HL-60 (cell line): ENCODE data around the gene SVOPL.

Experiments used
- DNase-seq, 2 experiments: peaks; one replicate each; pipeline ENCODE4 v3.0.0-alpha.2; 2010 to 2020; ENCODE audit warnings: low read depth in 1 of 2, low spot score in 1 of 2
- H3K27ac ChIP-seq: fragments of 250-450 bp; sonication (Bioruptor Pico); replicated peaks from 2 replicates; pipeline ENCODE4 v1.5.1; 2020; ENCODE audit warnings: mild to moderate bottlenecking, moderate library complexity
- H3K27me3 ChIP-seq: fragments of 250-450 bp; sonication (Bioruptor Pico); 2 replicates; pipeline ENCODE4 v1.5.1; 2021; ENCODE audit warnings: mild to moderate bottlenecking, moderate library complexity; ENCODE audit not compliant: insufficient read depth, poor library complexity, severe bottlenecking
- H3K4me3 ChIP-seq: replicated peaks from 2 replicates; pipeline ENCODE4 v1.5.1; 2011; ENCODE audit warnings: mild to moderate bottlenecking, control low read depth, low read length; ENCODE audit not compliant: insufficient read depth
- GABPA ChIP-seq: IDR thresholded peaks from 2 replicates; pipeline ENCODE4 v1.6.1; 2012; ENCODE audit warnings: low read depth
- POLR2AphosphoS5 ChIP-seq: IDR thresholded peaks from 2 replicates; pipeline ENCODE4 v1.6.1; 2012; ENCODE audit warnings: low read depth
- REST ChIP-seq: IDR thresholded peaks from 2 replicates; pipeline ENCODE4 v1.6.1; 2012; ENCODE audit warnings: low read depth; ENCODE audit not compliant: insufficient replicate concordance
- SPI1 ChIP-seq: IDR thresholded peaks from 2 replicates; pipeline ENCODE4 v1.6.1; 2012; ENCODE audit warnings: low read depth, mild to moderate bottlenecking, borderline replicate concordance
- TF ChIP-seq, protein P1 (sequence below): IDR thresholded peaks from one replicate; pipeline ENCODE4 v1.5.1; 2011; ENCODE audit warnings: low read length, control low read depth, inconsistent platforms; ENCODE audit not compliant: insufficient read depth

The SVOPL gene

DNA sequence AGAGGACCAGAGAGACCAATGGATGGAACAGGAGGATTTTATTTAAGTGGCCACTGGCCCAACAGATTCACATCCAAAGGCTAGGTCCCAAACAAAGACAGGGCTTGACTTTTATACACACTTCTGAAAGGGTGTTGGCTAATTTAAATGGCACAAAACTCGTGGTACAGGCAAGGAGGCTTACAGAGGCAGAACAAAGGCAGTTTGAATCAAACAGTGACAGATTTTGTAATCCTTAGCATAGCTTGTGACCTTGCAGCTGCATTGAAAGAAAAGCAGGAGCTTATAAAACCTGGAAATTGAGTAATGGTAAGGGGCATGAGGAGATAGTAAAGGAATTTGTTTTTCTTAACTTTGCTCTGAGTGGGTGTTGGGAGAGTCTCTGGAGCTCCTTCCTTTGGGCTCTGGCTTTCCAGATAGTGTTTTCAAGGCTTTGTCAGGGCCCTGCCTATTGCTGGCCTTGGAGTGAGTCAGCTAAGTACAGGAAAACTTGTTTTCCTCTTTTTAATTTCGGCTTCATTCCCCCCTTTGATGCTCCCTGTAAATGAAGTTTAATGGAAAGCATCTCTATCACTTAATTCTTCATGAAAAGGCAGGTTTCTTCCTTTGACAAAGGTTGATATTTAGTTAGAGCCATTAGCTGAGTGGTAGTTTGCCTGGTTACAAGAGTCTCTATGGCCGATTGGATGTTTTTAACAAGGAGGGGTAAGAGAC, 144.2 kb downstream of the SVOPL start:
- no peak for DNase-seq
- Histone ChIP-seq H3K4me3 (no peak overlapping the region), H3K27me3 (no peaks in the 10 kb centered on the region), H3K27ac (no peak overlapping the region)
- no peak for TF ChIP-seq SPI1
- no peak for TF ChIP-seq GABPA
- no peak for TF ChIP-seq POLR2AphosphoS5
- TF ChIP-seq, protein P1, sequence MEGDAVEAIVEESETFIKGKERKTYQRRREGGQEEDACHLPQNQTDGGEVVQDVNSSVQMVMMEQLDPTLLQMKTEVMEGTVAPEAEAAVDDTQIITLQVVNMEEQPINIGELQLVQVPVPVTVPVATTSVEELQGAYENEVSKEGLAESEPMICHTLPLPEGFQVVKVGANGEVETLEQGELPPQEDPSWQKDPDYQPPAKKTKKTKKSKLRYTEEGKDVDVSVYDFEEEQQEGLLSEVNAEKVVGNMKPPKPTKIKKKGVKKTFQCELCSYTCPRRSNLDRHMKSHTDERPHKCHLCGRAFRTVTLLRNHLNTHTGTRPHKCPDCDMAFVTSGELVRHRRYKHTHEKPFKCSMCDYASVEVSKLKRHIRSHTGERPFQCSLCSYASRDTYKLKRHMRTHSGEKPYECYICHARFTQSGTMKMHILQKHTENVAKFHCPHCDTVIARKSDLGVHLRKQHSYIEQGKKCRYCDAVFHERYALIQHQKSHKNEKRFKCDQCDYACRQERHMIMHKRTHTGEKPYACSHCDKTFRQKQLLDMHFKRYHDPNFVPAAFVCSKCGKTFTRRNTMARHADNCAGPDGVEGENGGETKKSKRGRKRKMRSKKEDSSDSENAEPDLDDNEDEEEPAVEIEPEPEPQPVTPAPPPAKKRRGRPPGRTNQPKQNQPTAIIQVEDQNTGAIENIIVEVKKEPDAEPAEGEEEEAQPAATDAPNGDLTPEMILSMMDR, result no peak
- TF ChIP-seq REST, result no peak

DNA sequence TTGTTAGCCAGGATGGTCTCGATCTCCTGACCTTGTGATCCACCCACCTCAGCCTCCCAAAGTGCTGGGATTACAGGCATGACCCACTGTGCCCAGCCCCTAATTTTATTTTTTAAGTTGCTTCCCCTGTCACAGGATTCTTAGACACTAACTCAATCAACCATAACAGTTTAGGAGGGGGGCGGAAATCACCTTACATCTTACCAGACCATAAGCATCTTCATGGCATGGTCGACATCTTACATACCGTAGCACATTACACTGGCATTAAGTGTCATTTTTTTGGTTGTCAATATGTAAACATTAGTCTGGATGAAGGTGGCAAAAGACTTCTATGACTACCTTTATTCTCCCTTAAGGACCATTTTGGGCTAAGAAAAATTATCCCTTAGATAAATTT, 145.5 kb downstream of the SVOPL start:
- TF ChIP-seq GABPA (no peak), REST (no peak), SPI1 (no peak)
- no peaks in the 10 kb centered on the region for H3K27me3 ChIP-seq

DNA sequence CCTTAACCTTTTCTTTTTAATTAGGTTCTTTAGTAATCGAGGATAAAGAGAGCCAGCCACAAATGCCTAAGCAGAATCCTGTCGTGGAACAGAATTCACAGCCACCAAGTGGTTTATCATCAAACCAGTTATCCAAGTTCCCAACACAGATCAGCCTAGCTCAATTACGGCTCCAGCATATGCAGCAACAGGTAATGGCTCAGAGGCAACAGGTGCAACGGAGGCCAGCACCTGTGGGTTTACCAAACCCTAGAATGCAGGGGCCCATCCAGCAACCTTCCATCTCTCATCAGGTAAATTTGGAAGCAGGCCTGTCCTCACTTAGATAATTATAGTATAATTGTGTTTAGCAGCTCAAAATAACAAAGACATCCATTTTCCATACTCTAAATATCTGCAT, 146.5 kb downstream of the SVOPL start:
- no peak for DNase-seq
- H3K27me3 ChIP-seq, result no peaks in the 10 kb centered on the region
- TF ChIP-seq, protein P1, result no peak
- TF ChIP-seq SPI1, result no peak
- no peak for TF ChIP-seq POLR2AphosphoS5
- TF ChIP-seq GABPA, result no peak
- no peak for TF ChIP-seq REST
- no peak overlapping the region for H3K27ac ChIP-seq
- H3K4me3 ChIP-seq, result no peak overlapping the region

More for the DNA sequence above, 145.5 kb downstream of the SVOPL start:
- Histone ChIP-seq H3K27ac (no peak overlapping the region), H3K4me3 (no peak overlapping the region)
- no peak for DNase-seq
